K562 (cell line): ENCODE data around the gene DISC1. TPM values are rescaled to one million over a fixed set of nuclear protein-coding genes. Genes with fewer than 3 reads are reported as not detected.

Experiments used
- ATAC-seq: fragments of 200-7000 bp; cut with Tn5 transposase; 3 replicates; pipeline ENCODE4 v1.9.1; 2020; ENCODE audit warnings: moderate library complexity
- BruUV-seq: library from RNA; stranded (reverse); fragments of 400-500 nt; replicated peaks from 2 replicates; lab custom pipeline; 2021; lab: Mats Ljungman, UMichigan
- CTCF ChIA-PET: fragments of 300-600 bp; formaldehyde crosslinking; extraction: SDS; loops from one replicate; lab custom pipeline; 2021; ENCODE audit warnings: low intra/inter-chr PET ratio; lab: Yijun Ruan, JAX
- POLR2A ChIA-PET: fragments of 300-600, 350-650 bp; sonication (Branson Sonifier 250); formaldehyde crosslinking; extraction: SDS; loops from one replicate; lab custom pipeline; 2021; ENCODE audit warnings: antibody characterized with exemption, inconsistent platforms; lab: Yijun Ruan, JAX
- DNase-seq, 4 experiments: peaks; one replicate each; pipeline versions ENCODE4 v3.0.0 to v3.0.0-alpha.2; 2011 to 2018; ENCODE audit warnings: low spot score in 3 of 4, mixed read lengths in 3 of 4; ENCODE audit errors: extremely low read depth in 1 of 4
- FAIRE-seq: peaks from 2 replicates; lab custom pipeline; 2011; peaks lifted over from hg19 to GRCh38; lab: Jason Lieb, UNC
- H2AFZ ChIP-seq: 2 replicates; pipeline ENCODE4 v1.6.0; 2011; ENCODE audit warnings: low read depth, low read length, control low read depth, inconsistent platforms
- H3K27ac ChIP-seq: fragments of 200-600 bp; 3 replicates; pipeline ENCODE4 v1.8.0; 2011; ENCODE audit warnings: low read depth, mild to moderate bottlenecking, control low read depth, inconsistent platforms, low read length, moderate library complexity, mixed read lengths; ENCODE audit errors: extremely low read depth
- H3K27me3 ChIP-seq, 2 experiments: fragments of 300-600 bp in 1 of 2; 2 replicates in 1 of 2; 3 replicates in 1 of 2; pipeline versions ENCODE4 v1.6.0 to v1.8.0; 2011; ENCODE audit warnings: inconsistent platforms in 2 of 2, low read length in 2 of 2, mild to moderate bottlenecking in 1 of 2, mixed read lengths in 1 of 2, moderate library complexity in 1 of 2; ENCODE audit not compliant: control insufficient read depth in 2 of 2, insufficient read depth in 2 of 2
- H3K36me3 ChIP-seq: fragments of 300-600 bp; 3 replicates; pipeline ENCODE4 v1.8.0; 2011; ENCODE audit warnings: mild to moderate bottlenecking, low read length, inconsistent platforms; ENCODE audit not compliant: control insufficient read depth, insufficient read depth
- H3K4me1 ChIP-seq, 2 experiments: fragments of 200-600 bp in 1 of 2; replicated peaks in 1 of 2; 2 replicates in 1 of 2; 3 replicates in 1 of 2; pipeline versions ENCODE4 v1.5.1 to v1.8.0; 2011; ENCODE audit warnings: inconsistent platforms in 2 of 2, low read length in 2 of 2, mild to moderate bottlenecking in 1 of 2, mixed read lengths in 1 of 2, moderate library complexity in 1 of 2; ENCODE audit not compliant: control insufficient read depth in 2 of 2, insufficient read depth in 2 of 2
- H3K4me2 ChIP-seq: 2 replicates; pipeline ENCODE4 v1.6.1; 2011; ENCODE audit warnings: low read length, control low read depth, inconsistent platforms, mixed read lengths; ENCODE audit not compliant: insufficient read depth
- H3K4me3 ChIP-seq: fragments of 200-600 bp; sonication (generic), shearing (Covaris generic); 2 replicates; pipeline ENCODE4 v1.5.1; 2016; ENCODE audit warnings: control low read depth, inconsistent platforms
- H3K79me2 ChIP-seq: fragments of 200-600 bp; 3 replicates; pipeline ENCODE4 v1.8.0; 2011; ENCODE audit warnings: low read length, inconsistent platforms; ENCODE audit not compliant: control insufficient read depth, insufficient read depth
- H3K9ac ChIP-seq, 2 experiments: 2 replicates each; pipeline versions ENCODE4 v1.6.0 to v1.6.1; 2011; ENCODE audit warnings: low read depth in 2 of 2, low read length in 2 of 2, control low read depth in 1 of 2, inconsistent platforms in 1 of 2, mild to moderate bottlenecking in 1 of 2, mixed read lengths in 1 of 2; ENCODE audit not compliant: insufficient read depth in 1 of 2
- H3K9me1 ChIP-seq: one replicate; pipeline ENCODE4 v1.6.0; 2011; ENCODE audit warnings: inconsistent platforms, mild to moderate bottlenecking, low read length, moderate library complexity; ENCODE audit not compliant: control insufficient read depth, insufficient read depth
- H3K9me3 ChIP-seq: replicated peaks from 2 replicates; pipeline ENCODE4 v1.5.1; 2011; ENCODE audit warnings: low read depth, low read length, inconsistent platforms; ENCODE audit not compliant: control insufficient read depth, insufficient read depth
- H4K20me1 ChIP-seq: replicated peaks from 2 replicates; pipeline ENCODE4 v1.6.1; 2011; ENCODE audit warnings: low read length, inconsistent platforms, mixed read lengths; ENCODE audit not compliant: control insufficient read depth, insufficient read depth
- CBFA2T3 ChIP-seq: fragments of 450-650 bp; IDR thresholded peaks from 2 replicates; pipeline ENCODE4 v1.6.1; 2017
- CBX1 ChIP-seq: sonication (generic); IDR thresholded peaks from 2 replicates; pipeline ENCODE4 v1.6.1; 2016; ENCODE audit warnings: antibody characterized with exemption, low read depth, mild to moderate bottlenecking
- CBX5 ChIP-seq: IDR thresholded peaks from 2 replicates; pipeline ENCODE4 v1.6.1; 2014; ENCODE audit warnings: low read depth, borderline replicate concordance
- DIDO1 ChIP-seq: fragments of 450-650 bp; IDR thresholded peaks from 2 replicates; pipeline ENCODE4 v1.6.1; 2016; ENCODE audit warnings: low read depth, missing biosample characterization, missing genetic modification characterization
- EHMT2 ChIP-seq: fragments of 450-650 bp; IDR thresholded peaks from 2 replicates; pipeline ENCODE4 v1.6.1; 2018; ENCODE audit warnings: antibody characterized with exemption
- HMG20A ChIP-seq: fragments of 450-650 bp; formaldehyde crosslinking; conservative IDR thresholded peaks from 2 replicates; pipeline ENCODE4 v1.4.0; 2020; ENCODE audit warnings: mild to moderate bottlenecking, mixed read lengths
- HMGN3 ChIP-seq: IDR thresholded peaks from 2 replicates; pipeline ENCODE4 v1.6.1; 2011; ENCODE audit warnings: borderline replicate concordance, low read depth, mild to moderate bottlenecking, mixed read lengths, low read length; ENCODE audit not compliant: insufficient read length; ENCODE audit errors: extremely low read depth
- PTBP1 ChIP-seq: fragments of 200-400 bp; formaldehyde crosslinking; IDR thresholded peaks from 2 replicates; pipeline ENCODE4 v1.6.1; 2017; ENCODE audit warnings: low read depth, low read length
- SIRT6 ChIP-seq: IDR thresholded peaks from one replicate; pipeline ENCODE4 v1.6.1; 2012; ENCODE audit warnings: low read depth, mild to moderate bottlenecking, control low read depth, inconsistent platforms, low read length, moderate library complexity
- SNIP1 ChIP-seq: fragments of 450-650 bp; IDR thresholded peaks from 2 replicates; pipeline ENCODE4 v1.7.1; 2017; ENCODE audit warnings: low read depth, mild to moderate bottlenecking
- SOX6 ChIP-seq: fragments of 450-650 bp; IDR thresholded peaks from 2 replicates; pipeline ENCODE4 v1.6.1; 2014; ENCODE audit warnings: mild to moderate bottlenecking
- ZC3H4 ChIP-seq: sonication (generic); formaldehyde crosslinking; IDR thresholded peaks from 2 replicates; pipeline ENCODE4 v1.9.0; 2021; ENCODE audit warnings: missing genetic modification reagents, borderline replicate concordance
- ZFP36 ChIP-seq: fragments of 150-350 bp; IDR thresholded peaks from 2 replicates; pipeline ENCODE4 v1.6.1; 2018; ENCODE audit warnings: low read length, low read depth; ENCODE audit not compliant: partially characterized antibody
- ZNF444 ChIP-seq: fragments of 250-450 bp; sonication (Bioruptor Pico); IDR thresholded peaks from 2 replicates; pipeline ENCODE4 v1.4.0; 2020; ENCODE audit warnings: mild to moderate bottlenecking, moderate library complexity
- ZNF589 ChIP-seq: fragments of 200-800 bp; sonication (Bioruptor generic); IDR thresholded peaks from 2 replicates; pipeline ENCODE4 v1.6.1; 2016; ENCODE audit warnings: low read depth, missing genetic modification characterization, missing compliant biosample characterization
- ZNF717 ChIP-seq: fragments of 250-450 bp; sonication (Bioruptor Pico); IDR thresholded peaks from 2 replicates; pipeline ENCODE4 v1.5.0; 2021
- WGBS: fragments of 100-300 bp; shearing (Covaris generic); methylation state at CpG from one replicate; pipeline ENCODE4 v1.1.6; 2016; ENCODE audit warnings: low coverage, mixed read lengths; ENCODE audit not compliant: insufficient coverage; ENCODE audit errors: missing lambda C conversion rate; 5-methylcytosine and 5-hydroxymethylcytosine counted together
- in situ Hi-C: fragments of 300-500 bp; cut with MboI; formaldehyde crosslinking; loops from 4 replicates; pipeline ENCODE4 v1.15.0; 2018; ENCODE audit warnings: inconsistent platforms, mixed read lengths
- intact Hi-C: fragments of 100-400 bp; cut with micrococcal nuclease; formaldehyde crosslinking; loops from 2 replicates; pipeline ENCODE4 v1.14.2; 2022
- polyA plus RNA-seq, 8 experiments: library from polyadenylated mRNA; depleted of rRNA in 4 of 8; stranded (reverse) in 5 of 8; unstranded in 3 of 8; fragments of >200 nt; fragmentation: Nextera tagmentation in 2 of 8; fragmentation: Illumina TruSeq in 1 of 8; extraction: Ambion mirVana in 2 of 8; extraction: Trizol in 1 of 8; gene quantifications; 2 replicates each; pipeline versions ENCODE4 v1.2.1 to v1.2.3, GENCODE V29; 2011 to 2014; ENCODE audit warnings: inconsistent platforms in 1 of 8, missing spikeins in 1 of 8
- total RNA-seq, 7 experiments: library from RNA; depleted of rRNA in 6 of 7; stranded (reverse); fragments of >200 nt in 6 of 7; fragmentation: Illumina TruSeq in 2 of 7; extraction: Trizol in 2 of 7; gene quantifications; 2 replicates each; pipeline versions ENCODE4 v1.2.1 to v1.2.3, GENCODE V29; 2011 to 2021; ENCODE audit warnings: low replicate concordance in 1 of 7
- TF ChIP-seq, protein P1 (sequence below): fragments of 450-650 bp; formaldehyde crosslinking; IDR thresholded peaks from 2 replicates; pipeline ENCODE4 v1.4.0; 2022; ENCODE audit warnings: missing genetic modification characterization
- TF ChIP-seq, protein P2 (sequence below): fragments of 250-450 bp; sonication (Bioruptor Pico); IDR thresholded peaks from 2 replicates; pipeline ENCODE4 v1.8.0; 2021; ENCODE audit warnings: moderate library complexity, mild to moderate bottlenecking, inconsistent platforms
- TF ChIP-seq, protein P3 (sequence below): fragments of 250-450 bp; sonication (Bioruptor Pico); IDR thresholded peaks from 2 replicates; pipeline ENCODE4 v1.8.0; 2021; ENCODE audit warnings: borderline replicate concordance, mild to moderate bottlenecking, moderate library complexity; ENCODE audit not compliant: poor library complexity, severe bottlenecking

Gene DISC1
- total and polyA plus RNA-seq, 9 of the 15 experiments (the other 6 are each of a cell fraction or from before 2014, with no cell fraction given) = 0.01 to 0.11 (median 0.08) TPM; not detected in 1

DNA sequence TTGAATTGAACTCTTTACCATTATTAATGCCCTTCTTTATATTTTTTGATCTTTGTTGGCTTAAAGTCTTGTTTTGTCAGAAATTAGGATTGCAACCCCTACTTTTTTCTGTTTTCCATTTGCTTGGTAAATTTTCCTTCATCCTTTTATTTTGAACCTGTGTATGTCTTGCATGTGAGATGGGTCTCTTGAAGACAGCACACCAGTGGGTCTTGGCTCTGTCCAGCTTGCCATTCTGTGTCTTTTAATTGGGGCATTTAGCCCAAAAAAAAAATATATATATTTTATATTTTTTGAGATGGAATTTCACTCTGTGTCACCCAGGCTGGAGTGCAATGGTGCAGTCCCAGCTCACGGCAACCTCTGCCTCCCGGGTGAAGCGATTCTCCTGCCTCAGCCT is 33.6 kb downstream of the DISC1 start:
- 0% methylated on average over 3 of the region's 3 CpGs for WGBS
- no TSS peak for BruUV-seq
- ATAC-seq (no peak), DNase-seq (no peak), FAIRE-seq (no peak)
- TF ChIP-seq DIDO1 (tag) (no peak), SIRT6 (no peak), EHMT2 (no peak), ZNF589 (no peak), HMG20A (CRISPR knock-in tag) (no peak), SOX6 (no peak), ZNF717 (no peak), ZNF444 (CRISPR knock-in tag) (no peak), PTBP1 (no peak), CBX5 (no peak), CBX1 (no peak), ZFP36 (no peak), CBFA2T3 (no peak), SNIP1 (no peak), HMGN3 (no peak), ZC3H4 (CRISPR knock-in tag) (no peak)
- TF ChIP-seq, protein P1, sequence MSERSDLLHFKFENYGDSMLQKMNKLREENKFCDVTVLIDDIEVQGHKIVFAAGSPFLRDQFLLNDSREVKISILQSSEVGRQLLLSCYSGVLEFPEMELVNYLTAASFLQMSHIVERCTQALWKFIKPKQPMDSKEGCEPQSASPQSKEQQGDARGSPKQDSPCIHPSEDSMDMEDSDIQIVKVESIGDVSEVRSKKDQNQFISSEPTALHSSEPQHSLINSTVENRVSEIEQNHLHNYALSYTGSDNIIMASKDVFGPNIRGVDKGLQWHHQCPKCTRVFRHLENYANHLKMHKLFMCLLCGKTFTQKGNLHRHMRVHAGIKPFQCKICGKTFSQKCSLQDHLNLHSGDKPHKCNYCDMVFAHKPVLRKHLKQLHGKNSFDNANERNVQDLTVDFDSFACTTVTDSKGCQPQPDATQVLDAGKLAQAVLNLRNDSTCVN = no peak
- TF ChIP-seq, protein P2, sequence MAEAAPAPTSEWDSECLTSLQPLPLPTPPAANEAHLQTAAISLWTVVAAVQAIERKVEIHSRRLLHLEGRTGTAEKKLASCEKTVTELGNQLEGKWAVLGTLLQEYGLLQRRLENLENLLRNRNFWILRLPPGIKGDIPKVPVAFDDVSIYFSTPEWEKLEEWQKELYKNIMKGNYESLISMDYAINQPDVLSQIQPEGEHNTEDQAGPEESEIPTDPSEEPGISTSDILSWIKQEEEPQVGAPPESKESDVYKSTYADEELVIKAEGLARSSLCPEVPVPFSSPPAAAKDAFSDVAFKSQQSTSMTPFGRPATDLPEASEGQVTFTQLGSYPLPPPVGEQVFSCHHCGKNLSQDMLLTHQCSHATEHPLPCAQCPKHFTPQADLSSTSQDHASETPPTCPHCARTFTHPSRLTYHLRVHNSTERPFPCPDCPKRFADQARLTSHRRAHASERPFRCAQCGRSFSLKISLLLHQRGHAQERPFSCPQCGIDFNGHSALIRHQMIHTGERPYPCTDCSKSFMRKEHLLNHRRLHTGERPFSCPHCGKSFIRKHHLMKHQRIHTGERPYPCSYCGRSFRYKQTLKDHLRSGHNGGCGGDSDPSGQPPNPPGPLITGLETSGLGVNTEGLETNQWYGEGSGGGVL (CRISPR knock-in tag) = no peak
- TF ChIP-seq, protein P3, sequence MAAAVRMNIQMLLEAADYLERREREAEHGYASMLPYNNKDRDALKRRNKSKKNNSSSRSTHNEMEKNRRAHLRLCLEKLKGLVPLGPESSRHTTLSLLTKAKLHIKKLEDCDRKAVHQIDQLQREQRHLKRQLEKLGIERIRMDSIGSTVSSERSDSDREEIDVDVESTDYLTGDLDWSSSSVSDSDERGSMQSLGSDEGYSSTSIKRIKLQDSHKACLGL (CRISPR knock-in tag) = no peak
- no peaks in the 10 kb centered on the region for H4K20me1 ChIP-seq
- CTCF ChIA-PET = no interaction called here
- no peaks in the 10 kb centered on the region for H3K27me3 ChIP-seq
- no peak overlapping the region for H2AFZ ChIP-seq
- H3K79me2 ChIP-seq = no peaks in the 10 kb centered on the region
- no peaks in the 10 kb centered on the region for H3K36me3 ChIP-seq
- H3K27ac ChIP-seq = no peak overlapping the region
- in situ Hi-C loops = no loop called here
- no peaks in the 10 kb centered on the region for H3K9me3 ChIP-seq
- intact Hi-C loops = no loop called here
- no peak overlapping the region for H3K4me3 ChIP-seq
- POLR2A ChIA-PET = no interaction called here
- no peaks in the 10 kb centered on the region for H3K9me1 ChIP-seq
- H3K4me1 ChIP-seq = no peaks in the 10 kb centered on the region
- no peak overlapping the region for H3K4me2 ChIP-seq
- no peak overlapping the region for H3K9ac ChIP-seq
